H1 (cell line): ENCODE measurements around the gene TOMM5. TPM values are rescaled to one million over a fixed set of nuclear protein-coding genes. Genes with fewer than 3 reads are reported as not detected.

Experiments
- CTCF ChIA-PET: fragments of 300-600 bp; sonication (Branson Sonifier 250); formaldehyde crosslinking; loops from one replicate; lab custom pipeline; 2021; ENCODE audit not compliant: partially characterized antibody; lab: Charles Lee
- POLR2A ChIA-PET: fragments of 300-600 bp; sonication (Branson Sonifier 250); formaldehyde crosslinking; loops from one replicate; lab custom pipeline; 2021; ENCODE audit warnings: inconsistent platforms; ENCODE audit not compliant: partially characterized antibody; lab: Charles Lee
- DNase-seq, 2 experiments: peaks; one replicate each; pipeline versions ENCODE4 v3.0.0 to v3.0.0-alpha.2; 2010 to 2022; ENCODE audit warnings: low spot score in 2 of 2, low read depth in 1 of 2, mixed read lengths in 1 of 2
- FAIRE-seq: peaks from 2 replicates; lab custom pipeline; 2011; peaks lifted over from hg19 to GRCh38; lab: Jason Lieb, UNC
- H2AFZ ChIP-seq: 2 replicates; pipeline ENCODE4 v1.8.1; 2012; ENCODE audit warnings: low read length, inconsistent platforms
- H2AK5ac ChIP-seq: 2 replicates; pipeline ENCODE4 v1.6.1; 2013; ENCODE audit warnings: low read depth, low read length
- H2BK120ac ChIP-seq: replicated peaks from 2 replicates; pipeline ENCODE3; 2013; ENCODE audit warnings: low read depth, low read length, inconsistent platforms
- H2BK12ac ChIP-seq: 2 replicates; pipeline ENCODE4 v1.6.1; 2013; ENCODE audit warnings: low read depth, low read length
- H2BK15ac ChIP-seq: 2 replicates; pipeline ENCODE4 v1.6.1; 2013; ENCODE audit warnings: low read length
- H2BK20ac ChIP-seq: 2 replicates; pipeline ENCODE4 v1.6.1; 2013; ENCODE audit warnings: low read length
- H2BK5ac ChIP-seq: 2 replicates; pipeline ENCODE4 v1.6.1; 2013; ENCODE audit warnings: low read depth, low read length
- H3K14ac ChIP-seq: 2 replicates; pipeline ENCODE4 v1.6.1; 2013; ENCODE audit warnings: inconsistent platforms; ENCODE audit not compliant: insufficient read length
- H3K18ac ChIP-seq: 2 replicates; pipeline ENCODE4 v1.6.1; 2013; ENCODE audit warnings: low read length; ENCODE audit errors: extremely low read depth
- H3K23ac ChIP-seq: 2 replicates; pipeline ENCODE4 v1.6.1; 2013; ENCODE audit warnings: inconsistent platforms; ENCODE audit not compliant: insufficient read length
- H3K23me2 ChIP-seq: 2 replicates; pipeline ENCODE4 v1.6.1; 2013; ENCODE audit warnings: low read depth, low read length
- H3K27ac ChIP-seq: 2 replicates; pipeline ENCODE4 v1.6.1; 2011; ENCODE audit warnings: low read depth, low read length, inconsistent platforms
- H3K27me3 ChIP-seq, 4 experiments: replicated peaks in 1 of 4; 1 replicate in 1 of 4; 2 replicates in 3 of 4; pipeline versions ENCODE4 v1.6.1 to v1.8.1; 2011 to 2013; ENCODE audit warnings: low read length in 3 of 4, mild to moderate bottlenecking in 3 of 4, inconsistent platforms in 2 of 4, mixed read lengths in 2 of 4, moderate library complexity in 1 of 4; ENCODE audit not compliant: control insufficient read depth in 3 of 4, insufficient read depth in 3 of 4; ENCODE audit errors: extremely low read depth in 1 of 4
- H3K36me3 ChIP-seq, 4 experiments: 2 replicates each; pipeline versions ENCODE4 v1.6.1 to v1.8.1; 2011 to 2013; ENCODE audit warnings: mild to moderate bottlenecking in 4 of 4, low read length in 3 of 4, moderate library complexity in 2 of 4, control low read depth in 1 of 4, inconsistent platforms in 1 of 4; ENCODE audit not compliant: insufficient read depth in 4 of 4, control insufficient read depth in 2 of 4
- H3K4ac ChIP-seq: replicated peaks from 2 replicates; pipeline ENCODE3; 2013; ENCODE audit warnings: low read length, low read depth, mixed read lengths, inconsistent platforms; ENCODE audit not compliant: insufficient read length
- H3K4me1 ChIP-seq, 4 experiments: replicated peaks in 1 of 4; 1 replicate in 1 of 4; 2 replicates in 3 of 4; pipeline versions ENCODE4 v1.6.1 to v1.8.1; 2011 to 2013; ENCODE audit warnings: low read length in 3 of 4, inconsistent platforms in 2 of 4, mixed read lengths in 1 of 4; ENCODE audit not compliant: insufficient read depth in 4 of 4, control insufficient read depth in 3 of 4
- H3K4me2 ChIP-seq, 2 experiments: 2 replicates each; pipeline versions ENCODE4 v1.6.1 to v1.8.1; 2011 to 2013; ENCODE audit warnings: low read depth in 2 of 2, low read length in 2 of 2, control low read depth in 1 of 2, inconsistent platforms in 1 of 2, mild to moderate bottlenecking in 1 of 2; ENCODE audit not compliant: insufficient read depth in 1 of 2
- H3K4me3 ChIP-seq, 4 experiments: fragments of 200-600, 300-600 bp in 1 of 4; sonication (generic), shearing (Covaris generic), sonication (Bioruptor Twin) in 1 of 4; 2 replicates each; pipeline versions ENCODE4 v1.5.1 to v1.8.1; 2011 to 2016; ENCODE audit warnings: low read length in 4 of 4, low read depth in 3 of 4, control low read depth in 2 of 4, inconsistent platforms in 2 of 4, mild to moderate bottlenecking in 2 of 4, mixed read lengths in 1 of 4, moderate library complexity in 1 of 4; ENCODE audit not compliant: insufficient read depth in 2 of 4; ENCODE audit errors: extremely low read depth in 1 of 4
- H3K56ac ChIP-seq: replicated peaks from 2 replicates; pipeline ENCODE3; 2013; ENCODE audit warnings: low read depth, mild to moderate bottlenecking, mixed read lengths, low read length, inconsistent platforms; ENCODE audit not compliant: insufficient read length
- H3K79me1 ChIP-seq: 2 replicates; pipeline ENCODE4 v1.6.1; 2013; ENCODE audit warnings: low read depth, low read length, control low read depth
- H3K79me2 ChIP-seq, 2 experiments: 2 replicates each; pipeline versions ENCODE4 v1.6.1 to v1.8.1; 2012 to 2013; ENCODE audit warnings: low read length in 2 of 2, mild to moderate bottlenecking in 2 of 2, inconsistent platforms in 1 of 2; ENCODE audit not compliant: insufficient read depth in 2 of 2, control insufficient read depth in 1 of 2
- H3K9ac ChIP-seq, 4 experiments: replicated peaks in 1 of 4; 1 replicate in 1 of 4; 2 replicates in 3 of 4; pipeline versions ENCODE4 v1.6.1 to v1.8.1; 2011 to 2013; ENCODE audit warnings: low read depth in 3 of 4, low read length in 3 of 4, control low read depth in 2 of 4, mild to moderate bottlenecking in 2 of 4, moderate library complexity in 2 of 4, inconsistent platforms in 1 of 4; ENCODE audit errors: extremely low read depth in 1 of 4
- H3K9me3 ChIP-seq, 2 experiments: 2 replicates each; pipeline versions ENCODE4 v1.6.1 to v1.8.1; 2012 to 2013; ENCODE audit warnings: mild to moderate bottlenecking in 2 of 2, moderate library complexity in 2 of 2, control low read depth in 1 of 2, inconsistent platforms in 1 of 2, low read depth in 1 of 2, low read length in 1 of 2, mixed read lengths in 1 of 2; ENCODE audit not compliant: insufficient read depth in 2 of 2
- H4K20me1 ChIP-seq, 2 experiments: replicated peaks in 1 of 2; 2 replicates each; pipeline versions ENCODE3 to v1.8.1; 2011 to 2013; ENCODE audit warnings: inconsistent platforms in 2 of 2, low read length in 2 of 2, mild to moderate bottlenecking in 1 of 2; ENCODE audit not compliant: insufficient read depth in 2 of 2, control insufficient read depth in 1 of 2
- H4K5ac ChIP-seq: 2 replicates; pipeline ENCODE4 v1.6.1; 2013; ENCODE audit warnings: low read length, low read depth, mixed read lengths, inconsistent platforms; ENCODE audit not compliant: insufficient read length
- H4K8ac ChIP-seq: 2 replicates; pipeline ENCODE4 v1.8.0; 2013; ENCODE audit warnings: mild to moderate bottlenecking, moderate library complexity, low read length, inconsistent platforms; ENCODE audit not compliant: insufficient read depth; ENCODE audit errors: extremely low read depth
- H4K91ac ChIP-seq: replicated peaks from 2 replicates; pipeline ENCODE3; 2013; ENCODE audit warnings: low read length, mixed read lengths, inconsistent platforms; ENCODE audit not compliant: insufficient read length
- CBX8 ChIP-seq: fragments of 300-800, 300-1000 bp; sonication (generic); IDR thresholded peaks from 2 replicates; pipeline ENCODE4 v1.7.1; 2016; ENCODE audit warnings: low read depth, low read length, borderline replicate concordance
- SIRT6 ChIP-seq: IDR thresholded peaks from one replicate; pipeline ENCODE4 v1.7.1; 2012; ENCODE audit warnings: low read length, inconsistent platforms
- WGBS, 2 experiments: shearing (Covaris generic) in 1 of 2; methylation state at CpG; one replicate each; pipeline versions ENCODE4 v1.1.6 to v1.1.7; 2013 to 2015; ENCODE audit warnings: low lambda C conversion rate in 2 of 2, mixed read lengths in 2 of 2, inconsistent platforms in 1 of 2, low coverage in 1 of 2, missing lambda C conversion rate in 1 of 2; ENCODE audit not compliant: insufficient replicate concordance in 2 of 2, insufficient coverage in 1 of 2, insufficient read length in 1 of 2; ENCODE audit errors: extremely low coverage in 1 of 2, missing lambda C conversion rate in 1 of 2; 5-methylcytosine and 5-hydroxymethylcytosine counted together
- polyA plus RNA-seq, 7 experiments: library from polyadenylated mRNA; depleted of rRNA in 3 of 7; stranded (reverse) in 5 of 7; unstranded in 2 of 7; fragments of >200 nt in 5 of 7; fragments of 200-250 nt in 2 of 7; gene quantifications; 1 replicate in 5 of 7; 2 replicates in 1 of 7; 4 replicates in 1 of 7; pipeline versions ENCODE4 v1.2.1 to v1.2.3, GENCODE V29; 2011 to 2013; ENCODE audit warnings: missing spikeins in 2 of 7, mixed read lengths in 2 of 7
- total RNA-seq: library from RNA; stranded (reverse); fragmentation: NEBNext Ultra II Directional; extraction: Animal tissue kit (Norgen Biotek cat#: 25700); gene quantifications from 2 replicates; pipeline ENCODE4 v1.2.1, GENCODE V29; 2021

TOMM5 gene
- total and polyA plus RNA-seq, 2 of the 8 experiments (the other 6 are each of a cell fraction or from before 2014, with no cell fraction given): 171 to 174 TPM

DNA sequence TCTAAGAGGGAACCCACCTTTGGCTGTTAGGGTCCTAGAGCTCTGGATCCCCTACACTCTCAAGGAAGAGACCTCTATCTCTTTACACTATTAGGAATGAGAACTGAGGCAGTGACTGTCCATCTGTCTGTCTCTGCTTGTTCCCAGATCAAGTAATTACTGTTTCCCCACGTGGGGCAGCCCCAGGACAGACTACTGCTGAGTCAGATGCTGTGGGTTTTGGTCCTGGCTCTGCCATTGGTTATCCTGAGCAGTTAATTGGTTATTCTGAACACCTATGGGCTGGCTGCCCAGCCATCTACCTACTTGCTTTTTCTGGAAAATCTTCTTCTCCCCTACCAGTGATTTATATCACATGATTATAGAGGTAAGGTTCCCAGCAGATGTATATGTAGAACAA lies 49.5 kb downstream of the TOMM5 start:
- DNase-seq: no peak
- Histone ChIP-seq H2BK120ac (no peak overlapping the region), H3K9ac (no peak overlapping the region), H3K79me2 (no peaks in the 10 kb centered on the region), H2BK20ac (no peak overlapping the region), H4K91ac (no peak overlapping the region), H2BK5ac (no peak overlapping the region), H3K23me2 (no peaks in the 10 kb centered on the region), H4K5ac (no peak overlapping the region), H3K4ac (no peak overlapping the region), H3K4me3 (no peak overlapping the region), H3K4me1 (no peaks in the 10 kb centered on the region), H4K8ac (no peak overlapping the region), H3K18ac (no peak overlapping the region), H3K27me3 (no peaks in the 10 kb centered on the region), H3K9me3 (no peaks in the 10 kb centered on the region), H3K27ac (no peak overlapping the region), H3K79me1 (no peaks in the 10 kb centered on the region), H2AK5ac (no peak overlapping the region), H2BK12ac (no peak overlapping the region), H3K36me3 (peaks cover 0 to 13% (median 1%) of the 10 kb centered on the region in 4 experiments; a peak in 3 of 8 replicates), H3K23ac (no peak overlapping the region), H2BK15ac (no peak overlapping the region), H3K4me2 (no peak overlapping the region), H3K56ac (no peak overlapping the region), H3K14ac (no peak overlapping the region), H4K20me1 (peaks cover 0 to 8% of the 10 kb centered on the region in 2 experiments), H2AFZ (no peak overlapping the region)
- POLR2A ChIA-PET: interaction anchor here (1.1 kb wide), 1 partner anchor 10 kb away, joined by 3 read pairs; no protein-coding TSS in a partner anchor
- WGBS, 2 experiments: 71% methylated on average over 1 of the region's 1 CpG; no CpG with 5 or more reads in 1 of the 2 experiments
- no peak for TF ChIP-seq CBX8
- TF ChIP-seq SIRT6: no peak
- CTCF ChIA-PET: no interaction called here
- no peak for FAIRE-seq
